Activated T-cell treated with anti-CD3 and anti-CD28 coated beads, Interleukin-2, amount 50 U/mL, for 4 hours (primary cell): ENCODE data around the gene OGFR. TPM values are rescaled to one million over a fixed set of nuclear protein-coding genes. Genes with fewer than 3 reads are reported as not detected.

ENCODE experiments used
- ATAC-seq, 2 donors: fragments of 200-7000 bp; cut with Tn5 transposase; one replicate each; pipeline ENCODE4 v1.10.0; 2021
- DNase-seq: peaks from one replicate; pipeline ENCODE4 v3.0.0-alpha.2; 2020
- H3K27me3 Mint-ChIP-seq: one replicate; pipeline ENCODE4 v1.8.0; 2021; ENCODE audit warnings: low read depth, mixed read lengths
- H3K36me3 Mint-ChIP-seq: one replicate; pipeline ENCODE4 v1.8.0; 2022; ENCODE audit warnings: mixed read lengths; ENCODE audit not compliant: insufficient read depth
- H3K4me1 Mint-ChIP-seq: one replicate; pipeline ENCODE4 v1.8.0; 2021; ENCODE audit warnings: low read depth, mixed read lengths
- H3K4me3 Mint-ChIP-seq: one replicate; pipeline ENCODE4 v1.8.0; 2021; ENCODE audit warnings: mild to moderate bottlenecking, moderate library complexity, mixed read lengths
- H3K9me3 Mint-ChIP-seq: one replicate; pipeline ENCODE4 v1.8.0; 2021; ENCODE audit warnings: mixed read lengths
- total RNA-seq, 3 donors: library from RNA; stranded (reverse); gene quantifications; one replicate each; pipeline ENCODE4 v1.2.1, GENCODE V29; 2021

The OGFR gene
- total RNA-seq, 3 donors from 2014 or later, result 45.8 to 57.9 (median 53.9) TPM

- H3K9me3 Mint-ChIP-seq, result no peaks in the 10 kb centered on the region
- DNase-seq (no peak), ATAC-seq (no peak)
- H3K36me3 Mint-ChIP-seq, result no peaks in the 10 kb centered on the region
- peaks cover 5% of the 10 kb centered on the region for H3K4me1 Mint-ChIP-seq
- H3K27me3 Mint-ChIP-seq, result no peaks in the 10 kb centered on the region
- no peak overlapping the region for H3K4me3 Mint-ChIP-seq
Observed at GRCh38 chr20:62765432-62766070, 39.1 kb upstream of the OGFR start.

GRCh38 chr20:62766071-62766450 is 38.6 kb upstream of the OGFR start:
- Mint-ChIP-seq H3K9me3 (no peaks in the 10 kb centered on the region), H3K4me1 (peaks cover 5% of the 10 kb centered on the region), H3K36me3 (no peaks in the 10 kb centered on the region), H3K27me3 (no peaks in the 10 kb centered on the region), H3K4me3 (no peak overlapping the region)
- DNase-seq (no peak), ATAC-seq (no peak)

GRCh38 chr20:62766716-62767115 is 37.9 kb upstream of the OGFR start:
- ATAC-seq (no peak), DNase-seq (no peak)
- Mint-ChIP-seq H3K4me3 (no peak overlapping the region), H3K4me1 (peaks cover 5% of the 10 kb centered on the region), H3K9me3 (no peaks in the 10 kb centered on the region), H3K27me3 (no peaks in the 10 kb centered on the region), H3K36me3 (no peaks in the 10 kb centered on the region)

- peaks cover 15% of the 10 kb centered on the region for H3K4me1 Mint-ChIP-seq
- H3K4me3 Mint-ChIP-seq, result no peak overlapping the region
- DNase-seq (no peak), ATAC-seq (no peak)
- H3K9me3 Mint-ChIP-seq, result no peaks in the 10 kb centered on the region
- no peaks in the 10 kb centered on the region for H3K27me3 Mint-ChIP-seq
- no peaks in the 10 kb centered on the region for H3K36me3 Mint-ChIP-seq
Observed at GRCh38 chr20:62768234-62768546, 36.4 kb upstream of the OGFR start.

- Mint-ChIP-seq H3K4me1 (peaks cover 19% of the 10 kb centered on the region), H3K36me3 (no peaks in the 10 kb centered on the region), H3K4me3 (no peak overlapping the region), H3K27me3 (no peaks in the 10 kb centered on the region), H3K9me3 (no peaks in the 10 kb centered on the region)
- ATAC-seq, result no peak
- DNase-seq, result no peak
Observed at GRCh38 chr20:62768551-62769287, 35.9 kb upstream of the OGFR start.

- H3K4me3 Mint-ChIP-seq, result no peak overlapping the region
- no peaks in the 10 kb centered on the region for H3K9me3 Mint-ChIP-seq
- ATAC-seq (no peak), DNase-seq (no peak)
- peaks cover 25% of the 10 kb centered on the region for H3K4me1 Mint-ChIP-seq
- H3K36me3 Mint-ChIP-seq, result no peaks in the 10 kb centered on the region
- H3K27me3 Mint-ChIP-seq, result no peaks in the 10 kb centered on the region
Observed at GRCh38 chr20:62769346-62770071, 35.1 kb upstream of the OGFR start.

GRCh38 chr20:62770111-62770910 is 34.3 kb upstream of the OGFR start:
- ATAC-seq (no peak), DNase-seq (no peak)
- no peak overlapping the region for H3K4me3 Mint-ChIP-seq
- H3K4me1 Mint-ChIP-seq, result peaks cover 33% of the 10 kb centered on the region
- H3K9me3 Mint-ChIP-seq, result no peaks in the 10 kb centered on the region
- no peaks in the 10 kb centered on the region for H3K27me3 Mint-ChIP-seq
- H3K36me3 Mint-ChIP-seq, result no peaks in the 10 kb centered on the region

GRCh38 chr20:62770916-62771315 is 33.7 kb upstream of the OGFR start:
- Mint-ChIP-seq H3K9me3 (no peaks in the 10 kb centered on the region), H3K4me1 (peaks cover 39% of the 10 kb centered on the region), H3K27me3 (no peaks in the 10 kb centered on the region)

GRCh38 chr20:62771396-62772102 is 33.1 kb upstream of the OGFR start:
- H3K27me3 Mint-ChIP-seq, result no peaks in the 10 kb centered on the region
- ATAC-seq (no peak), DNase-seq (no peak)
- peaks cover 45% of the 10 kb centered on the region for H3K4me1 Mint-ChIP-seq
- no peaks in the 10 kb centered on the region for H3K9me3 Mint-ChIP-seq
- H3K36me3 Mint-ChIP-seq, result no peaks in the 10 kb centered on the region
- no peak overlapping the region for H3K4me3 Mint-ChIP-seq

More at GRCh38 chr20:62770916-62771315, 33.7 kb upstream of the OGFR start:
- Mint-ChIP-seq H3K36me3 (no peaks in the 10 kb centered on the region), H3K4me3 (no peak overlapping the region)
- DNase-seq (no peak), ATAC-seq (no peak)

GRCh38 chr20:62772103-62772611 is 32.5 kb upstream of the OGFR start:
- peaks cover 50% of the 10 kb centered on the region for H3K4me1 Mint-ChIP-seq
- H3K4me3 Mint-ChIP-seq, result no peak overlapping the region
- H3K36me3 Mint-ChIP-seq, result no peaks in the 10 kb centered on the region
- no peaks in the 10 kb centered on the region for H3K9me3 Mint-ChIP-seq
- H3K27me3 Mint-ChIP-seq, result no peaks in the 10 kb centered on the region
- DNase-seq (no peak), ATAC-seq (no peak)

GRCh38 chr20:62772619-62772989 is 32.0 kb upstream of the OGFR start:
- Mint-ChIP-seq H3K27me3 (no peaks in the 10 kb centered on the region), H3K4me1 (peaks cover 53% of the 10 kb centered on the region), H3K4me3 (no peak overlapping the region)

GRCh38 chr20:62772990-62773844 is 31.4 kb upstream of the OGFR start:
- H3K9me3 Mint-ChIP-seq, result no peaks in the 10 kb centered on the region
- H3K36me3 Mint-ChIP-seq, result no peaks in the 10 kb centered on the region
- ATAC-seq (no peak), DNase-seq (no peak)
- peaks cover 57% of the 10 kb centered on the region for H3K4me1 Mint-ChIP-seq
- no peak overlapping the region for H3K4me3 Mint-ChIP-seq
- no peaks in the 10 kb centered on the region for H3K27me3 Mint-ChIP-seq

More at GRCh38 chr20:62772619-62772989, 32.0 kb upstream of the OGFR start:
- Mint-ChIP-seq H3K36me3 (no peaks in the 10 kb centered on the region), H3K9me3 (no peaks in the 10 kb centered on the region)
- ATAC-seq, result no peak
- no peak for DNase-seq
